GM18867 (cell line): Measurements from ENCODE around the gene CFAP299.
"Not testable (repeated sequence)": the region's sequence is repeated elsewhere in the genome, so short reads cannot be mapped to it uniquely, and the experiment has no call there.

Source experiments
- ATAC-seq: cut with Tn5 transposase; IDR thresholded peaks from one replicate; pipeline ENCODE4 v1.9.1; 2021; ENCODE audit warnings: mild to moderate bottlenecking, moderate library complexity; ENCODE audit not compliant: unreplicated experiment

Gene CFAP299

DNA sequence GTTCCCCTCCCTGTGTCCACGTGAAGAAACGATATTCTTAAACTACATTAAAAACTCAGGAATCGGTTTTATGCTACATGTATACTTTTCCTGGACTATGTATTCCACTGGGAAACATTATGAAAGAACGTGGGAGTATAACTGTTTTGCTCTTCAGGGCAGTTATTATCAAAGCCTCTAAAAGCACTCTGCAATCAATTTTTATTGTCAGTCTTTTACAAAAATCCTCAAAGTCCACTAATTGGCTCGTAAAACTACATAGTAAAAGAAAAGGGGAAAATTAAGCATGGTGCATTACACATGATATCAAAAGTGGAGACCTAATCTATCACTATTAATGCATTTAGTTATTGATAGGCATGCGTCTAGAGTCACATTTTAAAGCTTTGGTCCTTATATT is 11.4 kb upstream of the CFAP299 start:
- ATAC-seq = no peak

GRCh38 chr4:80331693-80332092 is 3.8 kb upstream of the CFAP299 start:
- ATAC-seq = no peak

DNA sequence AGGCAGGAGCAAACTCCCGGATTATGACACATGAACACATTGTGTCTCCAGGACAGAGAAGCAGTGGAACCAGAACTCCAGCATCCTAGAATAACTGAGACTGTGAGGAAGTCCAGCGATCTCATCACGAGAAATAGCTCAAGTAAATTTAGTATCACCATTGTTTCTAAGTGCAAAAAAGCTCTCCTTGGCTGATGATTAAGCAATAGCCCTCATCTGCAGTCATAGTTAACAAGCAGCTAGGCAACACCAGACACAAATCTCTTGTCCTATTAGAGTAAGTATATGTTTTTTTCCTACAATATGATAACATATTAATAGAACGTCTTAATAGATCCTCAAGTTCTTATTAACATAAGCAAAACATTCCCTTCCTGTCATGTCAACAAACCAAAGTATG is 2.4 kb upstream of the CFAP299 start:
- no peak for ATAC-seq

DNA sequence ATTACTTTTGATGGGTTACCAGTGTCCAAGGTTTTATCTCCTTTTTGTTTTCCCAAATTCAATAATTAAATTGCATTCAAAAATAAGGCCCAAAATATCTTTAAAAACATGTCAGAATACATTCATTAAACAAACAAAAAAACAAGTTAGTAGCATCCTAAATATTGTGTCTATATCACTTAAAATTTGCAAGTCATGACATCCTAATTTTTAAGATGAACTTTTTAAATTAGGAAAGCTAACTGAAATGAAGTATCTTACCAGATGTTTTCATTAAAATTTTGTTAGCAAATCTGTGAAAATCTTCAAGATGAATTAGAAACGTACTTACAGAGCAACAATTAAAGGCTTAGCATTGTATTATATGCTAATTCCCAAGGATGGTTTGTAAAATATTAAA is 962 bp upstream of the CFAP299 start:
- no peak for ATAC-seq

DNA sequence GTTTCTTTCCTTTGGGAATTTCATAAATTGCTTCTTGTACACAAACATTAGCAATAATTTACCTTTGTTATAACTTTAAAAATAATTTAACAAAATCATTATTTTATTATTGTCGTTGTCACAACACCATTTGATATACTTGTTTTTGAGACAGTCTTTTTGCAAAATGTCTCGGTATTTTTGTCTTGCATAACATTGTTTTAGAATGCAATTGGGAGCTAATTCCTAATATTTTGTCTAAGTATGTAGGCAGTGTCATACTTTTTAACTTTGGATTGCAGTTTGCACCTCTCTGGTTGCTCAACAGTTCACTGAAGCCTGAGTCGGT is 340 bp upstream of the CFAP299 start:
- no peak for ATAC-seq

DNA sequence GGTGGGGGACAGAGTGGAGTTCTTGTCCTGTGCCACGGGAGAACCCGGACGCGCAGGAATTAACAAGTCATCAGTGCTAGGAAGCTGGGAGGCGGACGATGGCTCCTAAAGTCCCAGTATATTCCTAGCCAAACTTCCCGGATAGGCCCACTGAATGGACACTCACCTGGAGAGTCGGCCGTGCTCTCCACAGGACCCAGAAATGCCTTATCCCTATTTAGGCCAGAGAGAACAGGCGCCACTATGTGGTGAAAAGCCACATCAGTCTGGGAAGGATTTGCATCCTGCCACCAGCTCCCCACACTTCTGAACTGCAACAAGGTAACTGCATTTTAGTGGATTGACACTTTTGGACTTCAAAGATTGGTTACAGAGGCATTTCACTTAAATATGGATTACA is 1.1 kb downstream of the CFAP299 start:
- ATAC-seq = no peak

GRCh38 chr4:80340036-80340435 is 4.5 kb downstream of the CFAP299 start:
- no peak for ATAC-seq

GRCh38 chr4:80342684-80343083 is 7.2 kb downstream of the CFAP299 start:
- ATAC-seq = not testable (repeated sequence)

- no peak for ATAC-seq
Measured at GRCh38 chr4:80343887-80344286, 8.4 kb downstream of the CFAP299 start.

DNA sequence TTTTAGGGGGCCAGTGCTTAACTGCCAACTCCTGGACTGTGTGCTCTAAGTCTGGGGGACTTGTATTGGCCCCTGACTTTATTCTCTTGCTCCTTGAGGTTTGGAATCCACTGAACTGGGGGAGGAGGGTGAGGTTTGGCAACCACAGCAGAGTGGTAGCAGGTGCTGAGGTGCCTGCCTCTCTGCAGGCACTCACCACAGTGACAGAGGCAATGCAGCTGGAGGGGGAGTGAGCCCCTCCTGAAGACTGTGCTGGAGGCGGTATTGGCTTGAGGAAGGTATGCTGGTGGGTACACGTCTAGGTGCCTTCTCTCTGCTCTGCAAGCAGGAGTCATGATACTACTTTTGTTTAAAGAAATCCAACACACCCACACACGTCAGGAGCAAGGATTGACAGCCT is 24.6 kb downstream of the CFAP299 start:
- no peak for ATAC-seq

GRCh38 chr4:80360900-80361299 is 25.4 kb downstream of the CFAP299 start:
- ATAC-seq = no peak

- ATAC-seq = no peak
Measured at GRCh38 chr4:80361329-80361900, 25.9 kb downstream of the CFAP299 start.

DNA sequence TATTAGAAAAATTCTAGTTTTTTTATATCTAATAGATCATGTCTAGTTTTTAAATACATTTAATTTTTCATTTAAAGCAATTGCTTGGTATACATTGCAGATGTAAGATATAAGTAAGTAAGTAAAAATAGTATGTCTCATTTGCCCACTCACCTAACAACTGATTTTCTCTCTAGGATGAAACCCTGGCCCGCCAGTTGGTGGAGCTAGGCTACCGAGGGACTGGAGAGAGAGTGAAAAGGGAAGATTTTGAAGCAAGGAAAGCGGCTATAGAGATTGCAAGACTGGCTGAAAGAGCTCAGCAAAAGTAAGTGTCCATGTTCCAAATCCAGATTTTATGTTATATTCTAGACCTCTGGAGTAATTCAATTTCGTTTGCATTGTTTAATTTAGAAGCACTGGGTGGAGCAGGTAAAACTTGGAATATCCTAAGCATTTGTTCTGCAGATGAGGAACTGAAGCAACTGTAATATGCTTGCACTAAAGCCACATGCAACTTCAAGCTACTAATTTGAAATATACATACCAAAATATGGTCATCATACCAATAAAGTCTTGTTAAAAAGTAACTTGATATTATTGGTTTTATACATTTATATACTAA is 27.1 kb downstream of the CFAP299 start:
- peak; percentile 53 for ATAC-seq

GRCh38 chr4:80365928-80366327 is 30.4 kb downstream of the CFAP299 start:
- peak; percentile 84 for ATAC-seq

- no peak for ATAC-seq
Measured at GRCh38 chr4:80367737-80368136, 32.2 kb downstream of the CFAP299 start.

- ATAC-seq = no peak
Measured at GRCh38 chr4:80370635-80371034, 35.1 kb downstream of the CFAP299 start.

DNA sequence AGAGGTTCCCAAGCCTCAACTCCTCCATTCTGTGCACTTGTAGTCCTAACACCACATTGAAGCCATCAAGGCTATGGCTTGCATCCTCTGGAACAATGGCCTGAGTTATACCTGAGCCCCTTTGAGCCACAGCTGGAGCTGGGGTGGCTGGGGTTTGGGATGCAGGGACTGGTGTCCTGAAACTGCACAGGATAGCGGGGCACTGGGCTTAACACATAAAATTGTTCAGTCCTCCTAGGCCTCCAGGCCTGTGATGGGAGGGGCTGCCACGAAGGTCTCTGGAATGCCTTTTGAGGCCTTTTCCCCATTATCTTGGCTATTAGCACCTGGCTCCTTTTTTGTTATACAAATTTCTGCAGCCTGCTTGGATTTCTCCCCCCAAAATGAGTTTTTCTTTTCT is 35.5 kb downstream of the CFAP299 start:
- ATAC-seq = no peak

- no peak for ATAC-seq
Measured at GRCh38 chr4:80374180-80374579, 38.6 kb downstream of the CFAP299 start.

DNA sequence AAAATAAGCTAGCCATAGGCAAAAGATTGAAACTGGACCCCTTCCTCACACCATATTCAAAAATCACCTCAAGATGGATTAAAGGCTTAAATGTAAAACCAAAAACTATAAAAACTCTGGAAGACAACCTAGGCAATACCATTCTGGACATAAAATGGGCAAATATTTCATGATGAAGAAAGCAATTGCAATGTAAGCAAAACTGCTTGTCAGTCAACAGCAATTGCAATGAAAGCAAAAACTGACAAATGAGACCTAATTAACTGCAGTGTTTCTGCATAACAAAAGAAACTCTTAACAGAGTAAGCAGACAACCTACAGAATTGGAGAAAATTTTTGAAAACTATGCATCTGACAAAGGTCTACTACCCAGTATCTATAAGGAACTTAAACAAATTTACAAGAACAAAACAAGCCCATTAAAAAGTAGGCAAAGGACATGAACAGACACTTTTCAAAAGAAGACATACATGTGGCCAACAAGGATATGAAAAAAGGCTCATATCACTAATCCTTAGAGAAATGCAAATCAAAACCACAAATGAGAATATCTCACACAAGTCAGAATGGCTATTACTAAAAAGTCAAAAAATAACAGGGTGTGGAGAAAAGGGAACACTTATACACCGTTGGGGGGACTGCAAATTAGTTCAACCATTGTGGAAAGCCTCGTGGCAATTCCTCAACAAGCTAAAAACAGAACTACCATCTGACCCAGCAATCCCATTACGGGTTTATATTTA is 46.7 kb downstream of the CFAP299 start:
- peak; percentile 39 for ATAC-seq

DNA sequence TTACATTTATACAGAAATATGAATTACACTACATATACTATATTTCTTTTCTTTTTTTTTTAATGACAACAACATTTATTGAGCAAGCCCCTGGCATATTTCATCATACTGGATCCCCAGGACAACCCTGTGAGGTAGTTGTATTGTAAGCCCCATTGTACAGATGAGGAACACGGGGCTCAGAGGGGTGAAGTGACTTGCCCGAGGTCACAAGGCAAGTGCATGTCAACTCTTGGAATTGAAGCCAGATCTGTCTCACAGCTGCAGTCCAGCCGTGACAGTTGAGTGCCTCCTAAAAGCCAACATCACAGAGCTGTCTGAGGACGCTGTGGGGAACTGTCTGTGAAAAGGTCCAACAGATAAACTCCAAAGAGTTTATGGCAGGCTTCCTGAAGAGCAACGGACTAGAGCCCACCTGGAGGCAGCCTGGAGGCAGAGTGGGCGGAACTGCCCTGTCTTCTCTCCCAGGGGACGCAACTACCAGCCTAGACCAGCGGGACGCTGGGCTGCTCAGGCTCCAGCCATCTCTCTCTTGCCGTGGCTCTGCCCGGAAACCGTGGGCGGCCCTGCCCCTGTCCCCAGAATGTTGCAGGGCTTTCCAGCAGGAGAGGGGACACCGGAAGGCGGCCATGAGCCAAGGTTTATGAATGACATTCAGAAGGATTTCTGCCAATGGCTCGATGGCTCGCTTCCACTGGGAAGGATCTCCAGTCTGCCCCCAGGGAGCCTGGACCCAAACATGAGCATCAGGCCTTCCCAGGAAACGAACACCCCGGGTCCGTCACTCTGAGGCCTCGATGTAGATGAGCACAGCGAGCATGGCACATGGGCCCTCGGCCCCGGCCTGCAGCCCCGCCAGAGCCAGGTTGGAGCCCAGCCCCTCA is 50.1 kb downstream of the CFAP299 start:
- no peak for ATAC-seq

DNA sequence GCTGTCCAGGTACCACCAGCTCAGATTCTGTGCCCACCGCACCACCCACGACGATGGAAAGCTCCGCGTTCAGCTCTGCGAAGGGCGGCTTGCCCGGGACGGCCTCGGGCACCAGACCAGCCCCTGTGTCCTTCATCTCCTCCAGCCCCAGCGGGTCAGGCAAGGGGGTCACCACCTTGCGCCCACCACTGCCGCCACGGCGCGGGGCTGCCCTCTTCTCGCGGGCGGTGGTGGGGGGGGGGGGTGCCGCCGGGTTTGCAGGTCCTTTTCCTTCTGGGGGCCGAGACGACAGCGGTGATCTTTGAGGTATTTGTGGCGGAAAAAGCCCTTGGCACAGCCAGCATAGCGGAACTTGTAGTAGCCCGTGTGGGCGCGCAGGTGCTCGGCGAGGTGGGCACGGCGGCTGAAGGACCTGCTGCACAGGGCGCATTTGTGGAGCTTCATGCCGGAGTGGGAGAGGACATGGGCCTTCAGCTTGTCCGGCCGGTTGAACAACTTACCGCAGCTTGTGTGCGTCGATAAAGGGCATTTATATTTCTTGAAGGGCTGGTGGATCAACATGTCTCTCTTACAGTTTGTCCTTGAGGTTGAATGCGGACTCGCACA is 50.9 kb downstream of the CFAP299 start:
- ATAC-seq = no peak
